Keratinocyte (primary cell): ENCODE results near the gene MADCAM1. TPM values are rescaled to one million over a fixed set of nuclear protein-coding genes. Genes with fewer than 3 reads are reported as not detected.

Source experiments
- DNase-seq: peaks from one replicate; pipeline ENCODE4 v3.0.0-alpha.2; 2011; ENCODE audit warnings: low read depth, missing footprints, low spot score
- FAIRE-seq: peaks from 2 replicates; lab custom pipeline; 2011; peaks lifted over from hg19 to GRCh38; lab: Jason Lieb, UNC
- H2AFZ ChIP-seq: 2 replicates; pipeline ENCODE4 v1.6.0; 2012; ENCODE audit warnings: low read length, control low read depth, inconsistent platforms; ENCODE audit not compliant: control insufficient read depth
- H3K27ac ChIP-seq: 2 replicates; pipeline ENCODE4 v1.5.1; 2011; ENCODE audit warnings: low read length; ENCODE audit not compliant: control insufficient read depth, insufficient read depth
- H3K27me3 ChIP-seq: 3 replicates; pipeline ENCODE4 v1.6.0; 2011; ENCODE audit warnings: low read length; ENCODE audit not compliant: control insufficient read depth, insufficient read depth; ENCODE audit errors: extremely low read depth
- H3K36me3 ChIP-seq, 2 experiments: 2 replicates in 1 of 2; 3 replicates in 1 of 2; pipeline ENCODE4 v1.5.1; 2011; ENCODE audit warnings: low read length in 2 of 2, mild to moderate bottlenecking in 1 of 2; ENCODE audit not compliant: control insufficient read depth in 2 of 2, insufficient read depth in 2 of 2; ENCODE audit errors: extremely low read depth in 1 of 2
- H3K4me1 ChIP-seq: 3 replicates; pipeline ENCODE4 v1.5.1; 2011; ENCODE audit warnings: low read length; ENCODE audit not compliant: control insufficient read depth, insufficient read depth; ENCODE audit errors: extremely low read depth
- H3K4me2 ChIP-seq: 3 replicates; pipeline ENCODE4 v1.6.0; 2011; ENCODE audit warnings: low read depth, low read length; ENCODE audit not compliant: control insufficient read depth, insufficient read depth; ENCODE audit errors: extremely low read depth
- H3K4me3 ChIP-seq, 3 experiments: fragments of 200-600 bp in 1 of 3; sonication (generic) in 1 of 3; 2 replicates in 2 of 3; 3 replicates in 1 of 3; pipeline ENCODE4 v1.5.1; 2011 to 2016; ENCODE audit warnings: low read length in 3 of 3, mild to moderate bottlenecking in 3 of 3, control low read depth in 2 of 3, inconsistent platforms in 1 of 3, low read depth in 1 of 3, mixed read lengths in 1 of 3, mixed run types in 1 of 3, moderate library complexity in 1 of 3; ENCODE audit not compliant: control insufficient read depth in 2 of 3, insufficient read depth in 2 of 3; ENCODE audit errors: extremely low read depth in 1 of 3
- H3K79me2 ChIP-seq: 2 replicates; pipeline ENCODE4 v1.6.0; 2012; ENCODE audit warnings: low read length; ENCODE audit not compliant: control insufficient read depth, insufficient read depth
- H3K9ac ChIP-seq: 3 replicates; pipeline ENCODE4 v1.6.0; 2011; ENCODE audit warnings: low read length; ENCODE audit not compliant: control insufficient read depth, insufficient read depth; ENCODE audit errors: extremely low read depth
- H3K9me1 ChIP-seq: 3 replicates; pipeline ENCODE4 v1.6.0; 2011; ENCODE audit warnings: low read length; ENCODE audit not compliant: control insufficient read depth, insufficient read depth; ENCODE audit errors: extremely low read depth
- H3K9me3 ChIP-seq: 2 replicates; pipeline ENCODE4 v1.5.1; 2012; ENCODE audit warnings: low read depth, low read length; ENCODE audit not compliant: control insufficient read depth
- H4K20me1 ChIP-seq: 3 replicates; pipeline ENCODE4 v1.6.0; 2011; ENCODE audit warnings: low read length; ENCODE audit not compliant: control insufficient read depth, insufficient read depth; ENCODE audit errors: extremely low read depth
- EZH2 ChIP-seq: IDR thresholded peaks from one replicate; pipeline ENCODE4 v1.6.1; 2012; ENCODE audit warnings: inconsistent platforms, mild to moderate bottlenecking, low read length, moderate library complexity
- dilution Hi-C: fragments of 300-500 bp; cut with MboI; formaldehyde crosslinking; loops from one replicate; pipeline ENCODE4 v1.7.0; 2020; ENCODE audit warnings: low sequenced_read_pairs; ENCODE audit not compliant: extremely low pct_ligation_motif_present
- polyA plus RNA-seq, 5 experiments: library from polyadenylated mRNA; depleted of rRNA in 3 of 5; stranded (reverse) in 3 of 5; stranded (forward) in 1 of 5; unstranded in 1 of 5; fragments of >200 nt; gene quantifications; 1 replicate in 1 of 5; 2 replicates in 3 of 5; 3 replicates in 1 of 5; pipeline versions ENCODE4 v1.2.1 to v1.2.3, GENCODE V29; 2011 to 2012; ENCODE audit warnings: missing spikeins in 2 of 5, low read depth in 1 of 5, low replicate concordance in 1 of 5
- TF ChIP-seq, protein P1 (sequence below), 3 experiments: IDR thresholded peaks in 1 of 3; conservative IDR thresholded peaks in 1 of 3; optimal IDR thresholded peaks in 1 of 3; 2 replicates in 2 of 3; 3 replicates in 1 of 3; pipeline versions ENCODE3 to v1.5.1; 2011; ENCODE audit warnings: low read length in 3 of 3, mild to moderate bottlenecking in 3 of 3, moderate library complexity in 2 of 3, control low read depth in 1 of 3, inconsistent platforms in 1 of 3; ENCODE audit not compliant: insufficient read depth in 2 of 3; ENCODE audit errors: extremely low read depth in 1 of 3

Gene MADCAM1
- polyA plus RNA-seq, 1 donor (not counting 4 experiments of a cell fraction or from before 2014, with no cell fraction given), result 0.05 TPM

DNA sequence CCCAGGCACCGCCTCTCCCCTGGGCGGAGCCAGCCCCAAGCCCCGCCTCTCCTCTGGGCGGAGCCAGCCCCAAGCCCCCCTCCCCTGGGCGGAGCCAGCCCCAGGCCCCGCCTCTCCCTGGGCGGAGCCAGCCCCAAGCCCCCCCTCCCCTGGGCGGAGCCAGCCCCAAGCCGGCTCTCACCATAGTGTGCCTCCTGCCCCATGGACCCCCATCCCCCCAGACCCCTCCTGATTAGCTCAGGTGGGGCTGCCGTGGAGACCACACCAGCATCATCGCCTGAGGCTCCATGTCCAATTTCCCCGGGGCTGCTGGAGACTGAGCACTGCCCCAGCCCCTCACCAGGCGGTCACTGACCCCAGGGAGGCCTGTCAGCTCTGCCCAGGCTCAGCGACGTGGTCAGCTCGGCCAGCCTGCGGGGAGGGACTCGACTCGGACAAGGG lies 4.2 kb upstream of the MADCAM1 start:
- DNase-seq, result no peak
- dilution Hi-C loops, result no loop called here
- no peaks in the 10 kb centered on the region for H4K20me1 ChIP-seq
- no peak overlapping the region for H3K9ac ChIP-seq
- H3K27me3 ChIP-seq, result peaks cover 6% of the 10 kb centered on the region
- H3K79me2 ChIP-seq, result no peaks in the 10 kb centered on the region
- no peaks in the 10 kb centered on the region for H3K9me1 ChIP-seq
- no peak overlapping the region for H3K27ac ChIP-seq
- FAIRE-seq, result no peak
- H3K9me3 ChIP-seq, result no peaks in the 10 kb centered on the region
- H3K36me3 ChIP-seq, result no peaks in the 10 kb centered on the region
- H2AFZ ChIP-seq, result no peak overlapping the region
- no peak overlapping the region for H3K4me2 ChIP-seq
- no peaks in the 10 kb centered on the region for H3K4me1 ChIP-seq
- no peak for TF ChIP-seq EZH2
- TF ChIP-seq, protein P1, sequence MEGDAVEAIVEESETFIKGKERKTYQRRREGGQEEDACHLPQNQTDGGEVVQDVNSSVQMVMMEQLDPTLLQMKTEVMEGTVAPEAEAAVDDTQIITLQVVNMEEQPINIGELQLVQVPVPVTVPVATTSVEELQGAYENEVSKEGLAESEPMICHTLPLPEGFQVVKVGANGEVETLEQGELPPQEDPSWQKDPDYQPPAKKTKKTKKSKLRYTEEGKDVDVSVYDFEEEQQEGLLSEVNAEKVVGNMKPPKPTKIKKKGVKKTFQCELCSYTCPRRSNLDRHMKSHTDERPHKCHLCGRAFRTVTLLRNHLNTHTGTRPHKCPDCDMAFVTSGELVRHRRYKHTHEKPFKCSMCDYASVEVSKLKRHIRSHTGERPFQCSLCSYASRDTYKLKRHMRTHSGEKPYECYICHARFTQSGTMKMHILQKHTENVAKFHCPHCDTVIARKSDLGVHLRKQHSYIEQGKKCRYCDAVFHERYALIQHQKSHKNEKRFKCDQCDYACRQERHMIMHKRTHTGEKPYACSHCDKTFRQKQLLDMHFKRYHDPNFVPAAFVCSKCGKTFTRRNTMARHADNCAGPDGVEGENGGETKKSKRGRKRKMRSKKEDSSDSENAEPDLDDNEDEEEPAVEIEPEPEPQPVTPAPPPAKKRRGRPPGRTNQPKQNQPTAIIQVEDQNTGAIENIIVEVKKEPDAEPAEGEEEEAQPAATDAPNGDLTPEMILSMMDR (optimal IDR thresholded peaks at IDR 0.05 in 1 of 3, IDR thresholded peaks at IDR 0.05 in 1 of 3, conservative IDR thresholded peaks at IDR 0.05 in 1 of 3; ENCODE audit: extremely low read depth in 1 of 3, insufficient read depth in 2 of 3, low read length in 3 of 3), result no peak
- no peak overlapping the region for H3K4me3 ChIP-seq

DNA sequence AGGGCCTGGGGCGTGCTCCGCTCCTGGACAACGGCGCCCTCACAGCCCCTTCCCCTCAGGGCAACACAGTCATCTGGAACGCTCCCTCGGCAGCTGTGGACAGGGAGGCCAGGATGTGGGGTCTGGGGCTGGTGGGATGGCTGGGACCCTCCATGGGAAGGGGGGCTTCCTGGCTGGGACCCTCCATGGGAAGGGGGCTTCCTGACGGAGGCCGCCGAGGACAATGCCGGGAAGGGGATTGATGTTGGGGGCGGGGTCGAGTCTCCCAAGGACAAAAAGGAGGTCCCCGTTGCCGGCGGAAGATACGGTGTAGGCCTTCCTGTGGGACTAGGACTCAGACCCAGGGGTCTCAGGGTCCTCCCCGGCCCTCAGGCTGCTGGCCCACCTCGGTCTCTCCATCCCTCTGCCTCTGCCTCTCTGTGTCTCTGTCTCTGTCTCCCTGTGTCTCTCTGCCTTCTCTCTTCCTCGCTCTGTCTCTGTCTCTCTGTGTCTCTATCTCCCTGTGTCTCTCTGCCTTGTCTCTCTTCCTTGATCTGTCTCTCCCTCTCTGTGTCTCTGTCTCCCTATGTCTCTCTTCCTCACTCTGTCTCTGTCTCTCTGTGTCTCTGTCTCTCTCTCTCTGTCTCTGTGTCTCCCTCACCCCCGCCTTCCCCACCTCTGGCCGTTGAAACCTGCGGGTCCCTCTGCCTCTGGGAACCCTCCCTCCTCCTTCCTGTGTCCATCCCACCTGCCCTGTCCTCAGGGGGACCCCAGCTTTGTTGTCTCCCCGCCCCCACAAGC lies 2.7 kb upstream of the MADCAM1 start:
- Histone ChIP-seq H3K27ac (no peak overlapping the region), H3K9me3 (no peaks in the 10 kb centered on the region), H2AFZ (no peak overlapping the region), H4K20me1 (no peaks in the 10 kb centered on the region), H3K27me3 (peaks cover 16% of the 10 kb centered on the region), H3K36me3 (no peaks in the 10 kb centered on the region), H3K4me2 (no peak overlapping the region), H3K4me1 (no peaks in the 10 kb centered on the region), H3K9me1 (no peaks in the 10 kb centered on the region), H3K9ac (no peak overlapping the region), H3K4me3 (no peak overlapping the region), H3K79me2 (no peaks in the 10 kb centered on the region)
- DNase-seq (no peak), FAIRE-seq (no peak)
- dilution Hi-C loops, result no loop called here
- TF ChIP-seq, protein P1 (optimal IDR thresholded peaks at IDR 0.05 in 1 of 3, IDR thresholded peaks at IDR 0.05 in 1 of 3, conservative IDR thresholded peaks at IDR 0.05 in 1 of 3; ENCODE audit: extremely low read depth in 1 of 3, insufficient read depth in 2 of 3, low read length in 3 of 3), result no peak
- TF ChIP-seq EZH2, result no peak
